GM18519 (cell line): ENCODE results near the gene WDFY4.

Source experiments
- ATAC-seq: cut with Tn5 transposase; IDR thresholded peaks from one replicate; pipeline ENCODE4 v1.9.1; 2021; ENCODE audit warnings: mild to moderate bottlenecking, moderate library complexity; ENCODE audit not compliant: unreplicated experiment, low FRiP score

Gene WDFY4

GRCh38 chr10:48767373-48768143, 82.9 kb downstream of the WDFY4 start:
- no peak for ATAC-seq

GRCh38 chr10:48768144-48768766, 83.6 kb downstream of the WDFY4 start:
- ATAC-seq: no peak

- no peak for ATAC-seq
Measured at GRCh38 chr10:48768926-48769325, 84.3 kb downstream of the WDFY4 start.

GRCh38 chr10:48769706-48770435, 85.2 kb downstream of the WDFY4 start:
- ATAC-seq: no peak

DNA sequence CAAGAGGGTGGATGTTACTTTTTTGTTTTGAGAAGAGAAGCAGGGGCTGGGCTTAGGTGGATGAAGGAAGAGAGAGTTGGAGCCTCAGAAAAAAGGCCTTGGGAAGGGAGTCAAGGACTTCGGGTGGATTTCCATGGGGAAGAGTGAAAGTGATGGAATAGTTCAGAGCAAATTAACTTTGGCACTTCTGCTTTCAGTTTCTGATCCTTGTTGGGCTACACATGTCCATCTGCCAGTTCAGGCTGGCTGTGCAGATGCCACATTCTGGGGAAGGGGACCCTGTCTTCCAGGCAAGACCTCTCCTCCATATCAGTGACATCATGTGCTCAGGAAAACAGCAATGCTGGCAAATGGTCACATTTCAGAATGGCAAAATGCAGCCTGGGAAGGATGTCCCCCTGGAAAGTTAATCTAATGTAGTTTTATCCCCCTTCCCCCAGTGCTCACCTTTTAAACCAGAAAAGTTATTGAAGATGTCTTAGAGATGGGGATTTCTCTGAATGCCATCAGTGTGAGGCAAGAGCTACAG, 86.0 kb downstream of the WDFY4 start:
- no peak for ATAC-seq

- ATAC-seq: no peak
Measured at GRCh38 chr10:48771234-48771633, 86.6 kb downstream of the WDFY4 start.

DNA sequence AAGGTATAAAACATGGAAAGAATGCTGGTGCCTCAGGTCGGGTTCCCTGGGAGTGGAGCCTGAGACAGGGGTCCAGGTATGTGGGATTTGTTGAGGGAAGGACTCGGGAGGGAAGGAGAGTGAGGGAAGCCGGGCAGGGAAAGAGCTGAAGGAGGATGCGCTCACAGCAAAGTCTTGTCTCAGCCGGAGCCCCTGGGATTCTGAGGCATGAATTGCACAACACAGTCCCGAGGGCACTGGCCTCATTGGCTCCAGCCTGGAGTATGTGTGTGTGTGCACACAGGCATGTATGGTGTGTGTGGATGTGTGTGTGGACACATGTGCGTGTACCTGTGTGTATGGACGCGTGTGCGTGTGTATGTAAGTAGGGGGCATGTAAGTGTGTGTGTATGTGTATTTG, 87.4 kb downstream of the WDFY4 start:
- ATAC-seq: no peak

DNA sequence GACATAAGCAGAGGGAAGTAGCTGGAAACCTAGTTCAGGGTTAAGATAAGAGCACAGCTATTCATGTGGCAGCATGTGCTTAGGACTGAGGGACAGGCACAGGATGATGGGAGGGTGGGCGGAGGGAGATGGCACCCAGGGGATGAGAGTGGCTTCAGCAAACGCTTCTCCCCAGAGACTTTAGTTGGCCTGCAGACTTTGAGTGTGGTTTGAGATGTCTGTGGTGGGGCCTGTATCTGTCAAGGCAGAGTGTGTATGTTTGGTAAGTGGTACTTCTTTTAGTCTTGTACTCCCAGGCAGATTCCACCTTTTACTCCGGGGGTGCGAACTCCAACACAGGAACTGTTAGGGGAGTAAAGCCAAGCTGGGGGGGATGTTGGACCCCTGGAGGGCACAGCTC, 88.9 kb downstream of the WDFY4 start:
- no peak for ATAC-seq

- no peak for ATAC-seq
Measured at GRCh38 chr10:48774416-48775205, 89.9 kb downstream of the WDFY4 start.

DNA sequence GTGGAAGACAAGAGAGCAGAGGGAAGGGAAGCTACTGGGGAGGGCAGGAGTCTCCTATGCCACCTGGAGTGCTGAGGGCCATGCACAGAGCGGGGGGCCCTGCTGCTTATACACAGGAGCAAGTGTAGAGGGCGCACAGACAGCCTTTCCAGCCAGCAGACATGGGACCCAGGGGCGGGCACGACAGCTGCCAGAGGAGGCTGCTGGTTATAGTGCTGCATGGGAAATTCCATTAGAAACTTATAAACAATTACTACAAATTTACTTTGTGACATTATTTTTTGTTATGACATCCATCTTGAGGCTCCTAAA, 90.5 kb downstream of the WDFY4 start:
- no peak for ATAC-seq

GRCh38 chr10:48776005-48776522, 91.4 kb downstream of the WDFY4 start:
- ATAC-seq: no peak

- ATAC-seq: no peak
Measured at GRCh38 chr10:48776528-48776927, 91.9 kb downstream of the WDFY4 start.

DNA sequence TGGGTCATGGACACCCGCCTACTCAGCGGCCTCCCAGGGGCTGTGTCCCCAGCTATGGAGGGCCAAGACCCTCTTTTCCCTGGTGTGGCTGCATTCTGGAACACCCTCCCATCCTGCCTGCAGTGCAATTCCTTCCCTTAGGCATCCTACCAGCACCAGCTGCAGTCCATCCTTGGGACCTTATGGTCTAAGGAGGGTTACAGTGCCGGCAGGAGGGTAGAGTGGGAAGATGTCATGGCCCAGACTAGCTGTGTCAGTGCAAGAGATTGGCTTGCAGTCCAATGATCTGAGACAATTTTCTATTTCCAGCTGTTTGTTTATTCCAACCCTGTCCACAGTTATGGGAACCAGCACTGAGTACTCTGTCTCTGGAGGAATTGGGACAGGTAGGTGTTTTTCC, 92.4 kb downstream of the WDFY4 start:
- no peak for ATAC-seq

- ATAC-seq: no peak
Measured at GRCh38 chr10:48778193-48778857, 93.7 kb downstream of the WDFY4 start.

DNA sequence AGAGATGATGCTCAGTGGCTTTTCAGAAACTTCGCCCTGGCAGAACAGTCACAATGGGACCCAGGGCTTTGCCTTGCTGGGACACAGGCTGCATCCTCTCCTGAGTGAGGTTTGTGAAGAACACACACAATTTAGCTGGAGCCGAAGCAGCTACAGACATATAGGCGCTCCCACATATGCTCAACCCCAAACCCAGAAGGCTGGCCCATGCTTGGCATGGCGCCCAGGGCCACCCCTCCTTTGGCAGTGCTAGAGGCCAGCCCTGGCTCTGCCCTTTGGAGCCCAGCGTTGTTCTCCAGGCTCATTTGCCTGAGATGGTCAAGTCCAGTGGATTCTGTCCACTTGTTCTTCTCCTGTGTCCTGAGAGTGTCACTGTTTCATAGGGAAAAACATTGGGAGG, 94.4 kb downstream of the WDFY4 start:
- ATAC-seq: no peak

DNA sequence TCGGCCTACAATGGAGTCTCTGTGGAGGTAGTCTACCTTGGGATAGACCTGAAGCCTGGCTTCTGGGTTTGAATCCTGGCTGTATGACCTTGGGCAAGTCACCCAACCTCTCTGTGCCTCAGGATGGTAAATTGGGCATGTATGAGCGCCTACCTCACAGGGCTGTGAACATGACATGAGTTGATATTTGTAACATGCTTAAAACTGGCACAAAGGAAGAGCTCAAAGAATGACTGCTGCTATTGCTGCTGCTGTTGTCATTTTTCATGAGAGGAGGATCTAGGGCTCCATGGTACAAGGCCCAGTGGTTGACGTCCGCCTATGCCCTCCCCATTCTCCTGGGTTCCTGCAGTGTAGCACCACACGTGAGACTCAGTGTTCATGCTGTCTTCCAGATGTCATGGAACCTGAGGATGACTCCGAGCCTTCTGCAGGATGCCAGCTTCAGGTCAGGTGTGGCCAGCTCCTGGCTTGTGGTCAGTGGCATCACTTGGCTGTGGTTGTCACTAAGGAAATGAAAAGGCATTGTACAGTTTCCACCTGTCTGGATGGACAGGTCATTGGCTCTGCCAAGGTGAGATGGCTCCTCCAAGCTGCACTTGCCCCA, 95.0 kb downstream of the WDFY4 start:
- ATAC-seq: no peak

DNA sequence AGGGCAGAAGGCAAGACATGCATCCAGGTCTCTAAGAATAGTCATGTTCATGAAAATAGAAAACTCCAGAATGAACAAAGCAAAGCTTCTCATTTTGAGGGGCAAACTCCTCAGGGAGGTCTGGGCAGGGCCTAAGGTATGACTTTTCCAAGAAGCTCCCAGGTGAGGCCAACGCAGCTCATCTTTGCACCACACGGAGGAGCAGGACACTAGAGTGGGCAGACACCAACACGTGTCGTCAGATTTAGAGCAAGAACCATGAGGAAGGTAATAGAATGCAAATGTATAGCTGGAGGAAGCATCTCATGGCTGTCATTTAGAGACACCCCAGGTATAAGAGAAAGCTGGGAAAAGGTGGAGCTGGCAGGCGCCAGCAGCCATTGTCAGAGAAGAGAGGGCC, 95.7 kb downstream of the WDFY4 start:
- no peak for ATAC-seq

DNA sequence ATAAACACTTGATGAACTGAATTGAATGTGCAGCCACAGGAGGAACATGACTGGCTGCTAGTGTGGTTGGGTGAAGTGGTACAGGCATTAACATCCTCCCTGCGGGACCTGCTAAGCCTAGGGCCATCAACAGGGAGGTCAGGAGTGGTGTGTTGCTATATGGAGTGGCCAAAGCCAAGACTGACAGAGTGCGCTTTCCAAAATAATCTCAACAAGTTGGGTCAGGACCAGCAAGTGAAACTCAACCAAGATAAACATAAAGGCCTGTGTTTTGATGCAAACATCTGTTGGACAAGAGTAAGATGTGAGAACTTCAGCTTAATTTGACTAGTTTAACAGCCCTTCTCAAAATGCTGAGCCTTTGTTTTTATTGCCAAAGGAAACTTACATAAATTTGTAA, 97.7 kb downstream of the WDFY4 start:
- ATAC-seq: no peak

DNA sequence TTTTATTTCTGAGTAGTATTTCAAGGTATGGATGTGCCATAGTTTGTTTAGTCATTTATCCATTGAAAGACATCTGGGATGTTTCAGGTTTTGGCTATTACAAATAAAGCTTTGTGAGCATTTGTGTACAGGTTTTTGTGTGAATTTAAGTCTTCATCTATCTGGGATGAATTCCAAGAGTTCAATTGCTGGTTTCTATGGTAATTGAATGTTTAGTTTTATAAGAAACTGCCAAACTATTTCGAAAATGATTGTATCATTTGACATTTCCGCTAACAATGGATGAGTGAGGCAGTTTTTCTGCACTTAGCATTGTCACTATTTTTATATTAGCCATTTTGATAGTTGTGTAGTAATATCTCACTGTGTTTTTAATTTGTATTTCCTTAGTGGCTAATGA, 99.4 kb downstream of the WDFY4 start:
- ATAC-seq: no peak

DNA sequence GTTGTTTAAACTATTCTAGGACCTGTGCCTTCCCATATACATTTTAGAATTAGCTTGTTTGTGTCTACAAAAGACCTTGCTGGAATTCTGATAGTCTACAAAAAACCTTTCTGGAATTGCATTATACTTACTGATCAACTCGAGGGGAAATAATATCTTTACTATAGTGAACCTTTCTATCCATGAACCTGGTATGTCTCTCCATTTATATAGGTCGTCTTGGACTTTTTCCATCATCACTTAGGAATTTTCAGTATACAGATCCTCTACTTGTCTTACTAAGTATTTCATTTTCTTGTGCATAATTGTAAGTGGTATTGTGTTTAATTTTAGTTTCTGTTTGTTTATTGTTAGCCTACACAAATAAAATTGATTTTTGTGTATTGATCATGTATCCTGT, 101.1 kb downstream of the WDFY4 start:
- ATAC-seq: no peak
